Activated CD8-positive, alpha-beta memory T cell treated with anti-CD3 and anti-CD28 coated beads for 1 hour (primary cell): ENCODE measurements around the gene PEX10.

Source experiments
- DNase-seq, 2 donors: peaks; one replicate each; pipeline ENCODE4 v3.0.0-alpha.2; 2020; ENCODE audit warnings: low read depth in 1 of 2; ENCODE audit errors: extremely low read depth in 1 of 2

PEX10 gene

DNA sequence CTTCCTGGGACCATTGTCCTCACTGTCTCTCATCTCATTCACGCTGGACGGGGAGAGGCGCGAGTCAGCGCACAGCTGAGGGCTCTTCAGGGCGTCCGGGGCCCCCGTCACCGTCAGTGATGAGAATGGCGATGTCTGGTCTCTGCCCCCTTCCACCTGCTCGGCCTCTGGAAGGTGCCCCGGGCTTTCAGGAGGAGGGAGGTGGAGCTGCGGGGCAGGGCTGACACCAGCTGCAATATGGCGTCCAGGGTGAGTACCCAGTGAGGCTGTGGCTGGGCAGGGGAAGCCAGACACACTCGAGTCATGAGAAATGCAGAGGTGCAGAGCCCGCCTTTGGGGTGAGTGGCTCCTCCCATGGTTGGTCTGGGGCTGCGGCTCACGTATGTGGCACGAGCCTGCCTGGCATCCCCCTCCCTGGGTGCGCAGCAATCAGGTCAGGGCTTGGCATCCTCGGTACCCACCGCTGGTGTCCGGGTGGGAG, 36.1 kb downstream of the PEX10 start:
- no peak for DNase-seq

DNA sequence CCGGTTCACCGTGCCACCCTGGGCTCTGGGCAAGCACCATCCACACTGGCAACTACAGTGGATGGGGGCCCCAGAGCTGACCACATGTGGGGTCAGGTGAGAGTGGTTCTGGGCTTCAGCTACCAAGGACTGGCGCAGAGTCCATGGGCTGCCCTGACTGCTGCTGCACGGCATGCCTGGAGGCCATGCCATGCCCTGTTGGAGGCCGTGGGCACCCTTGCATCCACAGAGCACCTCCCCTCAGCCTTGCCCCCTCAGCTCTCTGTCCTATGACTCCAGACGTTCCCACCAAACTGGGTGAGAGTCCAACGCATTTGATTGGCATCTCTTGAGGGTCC, 36.5 kb downstream of the PEX10 start:
- no peak for DNase-seq

DNA sequence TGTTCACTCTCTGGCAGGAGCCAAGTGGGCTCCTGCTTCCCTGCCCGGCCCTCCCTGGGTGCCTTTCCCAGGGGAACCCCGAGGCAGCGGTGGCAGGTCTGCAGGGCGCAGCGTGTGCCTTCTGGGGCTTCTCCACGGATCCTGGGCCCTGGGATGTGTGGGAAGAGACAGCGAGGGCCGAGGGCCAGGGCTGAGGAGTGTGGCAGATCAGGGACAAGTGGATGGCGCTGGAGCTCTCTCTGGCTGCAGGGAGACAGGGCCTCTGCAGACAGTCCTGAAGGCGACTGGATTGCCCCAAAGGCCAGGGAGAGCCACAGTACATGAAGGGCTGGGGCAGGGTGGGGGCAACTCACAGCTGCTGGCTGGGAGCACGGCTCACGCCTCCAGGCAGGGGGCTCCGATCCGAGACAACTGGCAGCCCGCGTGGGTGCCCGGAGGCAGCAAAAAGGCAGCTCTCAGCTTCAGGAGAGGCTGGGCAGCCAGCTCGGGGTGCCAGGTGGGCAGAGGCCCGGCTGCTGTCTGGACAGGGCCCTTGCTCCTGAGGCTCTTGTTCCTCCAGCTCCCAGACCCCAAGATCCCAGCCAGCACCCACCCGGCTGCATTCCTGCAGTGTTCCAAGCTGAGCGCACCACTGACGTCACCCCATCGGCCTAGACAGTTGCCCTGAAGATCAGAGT, 37.0 kb downstream of the PEX10 start:
- no peak for DNase-seq

DNA sequence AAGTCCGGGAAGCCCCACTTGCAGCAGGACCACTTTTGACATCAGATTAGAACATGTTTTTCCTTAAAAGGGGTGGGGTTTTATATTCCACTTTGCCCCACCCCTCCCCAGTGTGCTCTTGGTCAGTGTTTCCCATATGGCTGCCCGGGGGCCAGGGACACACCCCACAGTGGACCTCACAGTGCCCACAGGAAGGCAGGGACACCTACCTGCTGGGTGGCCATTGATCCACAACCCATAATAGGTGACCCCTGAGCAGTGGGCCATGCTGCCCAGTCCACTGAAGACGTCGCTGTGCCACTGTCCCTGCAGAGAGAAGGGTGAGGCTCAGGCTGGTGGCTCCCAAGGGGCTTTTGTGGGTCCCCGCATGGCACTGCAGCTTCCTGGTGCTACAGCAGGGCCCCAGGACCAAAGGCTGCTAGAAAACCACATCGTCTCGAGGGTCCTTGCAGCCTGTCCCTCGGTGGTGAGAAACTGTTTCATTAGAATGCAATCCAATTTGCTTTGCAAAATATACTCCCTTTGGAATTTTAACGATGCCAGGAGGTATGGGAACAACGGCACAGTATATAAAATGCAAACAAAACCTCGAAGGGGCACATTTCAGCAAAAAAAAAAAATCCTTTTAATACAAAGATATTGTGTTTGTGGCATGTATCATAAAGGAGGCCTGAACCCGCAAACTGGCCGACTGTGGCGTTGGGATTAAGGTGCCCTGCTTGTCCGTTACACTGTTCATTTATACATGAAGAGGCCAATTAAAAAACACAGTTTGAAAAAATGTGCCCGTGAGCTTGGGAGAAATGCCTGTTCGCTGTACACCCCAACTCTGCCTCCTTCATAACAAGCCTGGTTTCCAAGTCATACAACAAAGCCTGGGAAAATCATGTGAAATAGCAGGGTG, 37.9 kb downstream of the PEX10 start:
- DNase-seq = no peak

DNA sequence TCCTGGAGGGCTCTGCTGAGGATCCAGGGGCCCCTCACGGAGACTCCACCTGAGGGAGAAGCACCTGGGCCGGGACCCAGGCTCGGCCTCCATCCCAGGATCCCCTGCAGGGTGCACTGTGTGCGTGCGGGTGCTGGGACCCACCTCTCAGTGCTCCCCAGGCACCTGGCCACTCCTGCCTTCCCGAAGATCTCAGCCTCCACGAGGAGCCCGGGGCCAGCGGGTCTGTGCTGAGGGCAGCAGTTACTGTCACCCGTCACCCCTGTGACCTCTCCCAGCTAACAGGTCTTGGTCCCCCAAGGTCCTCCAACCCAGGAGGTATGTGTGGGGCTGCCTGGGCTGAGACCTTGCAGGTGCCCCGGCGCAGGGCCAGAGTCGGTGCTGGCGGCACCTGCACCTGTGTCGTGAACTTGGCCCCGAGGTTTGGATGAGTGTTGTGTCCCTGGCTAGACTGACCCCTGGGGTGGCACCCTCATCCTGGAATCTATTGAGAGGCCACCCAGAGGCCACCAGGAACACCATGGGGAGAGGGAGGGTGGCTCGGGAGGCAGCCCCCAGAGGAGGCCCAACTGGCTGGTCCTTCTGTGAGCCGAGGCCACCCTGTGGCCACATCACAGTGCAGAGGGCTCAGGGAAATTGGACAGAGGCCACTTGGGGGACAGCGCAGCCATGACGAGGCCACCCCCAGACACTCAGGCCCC, 38.7 kb downstream of the PEX10 start:
- no peak for DNase-seq

DNA sequence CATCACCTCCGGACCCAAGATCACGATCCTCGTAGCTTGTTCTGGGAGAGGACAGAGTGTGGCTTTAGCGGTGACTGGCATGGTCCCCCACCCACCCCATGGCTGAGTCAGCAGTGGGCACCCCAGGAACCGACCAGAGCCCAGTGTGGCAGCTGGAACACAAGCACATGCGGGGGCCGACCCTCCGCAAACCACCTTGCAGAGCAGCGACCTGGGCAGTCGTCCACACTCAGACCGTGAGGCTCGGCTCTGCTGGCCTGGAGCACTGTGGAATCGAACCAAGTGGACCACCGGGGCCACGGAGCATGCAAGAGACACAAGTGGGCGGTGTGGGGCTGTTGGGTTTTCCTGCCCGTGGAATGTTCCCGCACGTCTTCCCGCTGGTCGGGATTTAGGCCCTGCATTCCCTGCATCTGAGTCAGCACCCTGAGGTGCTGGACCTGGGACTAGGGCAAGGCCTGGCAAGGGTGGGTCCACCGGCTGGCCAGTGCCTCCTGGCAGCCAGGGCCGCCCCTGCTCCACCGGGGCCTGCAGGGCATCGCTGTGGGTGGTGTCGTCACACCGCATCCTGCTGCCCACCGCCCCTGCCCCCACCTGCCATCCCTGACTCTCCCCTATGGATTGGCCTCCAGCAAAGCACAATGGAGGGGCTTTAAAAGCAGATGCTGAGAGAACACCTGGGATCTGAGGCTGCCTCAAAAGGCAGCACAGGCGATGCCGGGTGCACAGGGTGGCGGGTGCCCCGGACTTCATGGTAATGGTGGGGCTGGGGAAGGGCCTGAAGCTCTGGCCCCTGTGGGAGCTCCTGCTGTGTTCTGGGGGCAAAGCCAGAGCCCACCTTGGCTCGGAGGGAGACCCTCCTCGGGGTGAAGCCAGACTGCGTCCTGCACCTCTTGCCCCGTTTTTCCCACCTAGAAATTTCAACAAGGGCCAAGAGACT, 39.5 kb downstream of the PEX10 start:
- no peak for DNase-seq

DNA sequence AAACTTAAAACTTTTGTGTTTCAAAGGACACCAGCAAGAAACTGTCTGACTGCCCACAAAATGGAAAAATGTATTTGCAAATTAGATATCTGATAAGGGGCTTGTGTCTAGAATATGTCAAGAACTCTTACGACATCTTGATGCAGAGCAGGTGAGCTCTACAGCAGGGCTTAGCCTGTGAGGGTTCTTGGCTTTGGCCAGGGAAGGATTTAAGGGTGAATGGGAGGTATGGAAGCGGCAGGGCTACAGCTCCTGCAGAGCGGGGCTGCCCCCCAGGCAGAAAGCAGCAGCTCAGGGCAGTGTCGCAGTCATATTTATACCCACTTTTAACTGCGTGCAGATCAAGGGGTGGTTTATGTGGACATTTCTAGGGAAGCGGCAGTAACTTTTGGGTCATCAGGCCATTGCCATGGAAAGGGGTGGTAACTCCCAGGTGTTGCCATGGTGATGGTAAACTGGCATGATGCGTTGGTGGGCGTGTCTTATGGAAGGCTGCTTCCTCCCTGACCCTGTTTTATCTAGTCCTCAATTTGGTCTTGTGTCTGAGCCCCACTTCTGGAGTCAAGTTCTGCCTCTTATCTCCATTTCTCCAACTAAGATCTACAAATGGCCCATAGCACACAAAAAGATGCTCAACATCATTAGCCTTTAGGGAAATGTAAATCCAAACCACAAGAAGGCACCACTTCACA, 44.2 kb downstream of the PEX10 start:
- DNase-seq = no peak

DNA sequence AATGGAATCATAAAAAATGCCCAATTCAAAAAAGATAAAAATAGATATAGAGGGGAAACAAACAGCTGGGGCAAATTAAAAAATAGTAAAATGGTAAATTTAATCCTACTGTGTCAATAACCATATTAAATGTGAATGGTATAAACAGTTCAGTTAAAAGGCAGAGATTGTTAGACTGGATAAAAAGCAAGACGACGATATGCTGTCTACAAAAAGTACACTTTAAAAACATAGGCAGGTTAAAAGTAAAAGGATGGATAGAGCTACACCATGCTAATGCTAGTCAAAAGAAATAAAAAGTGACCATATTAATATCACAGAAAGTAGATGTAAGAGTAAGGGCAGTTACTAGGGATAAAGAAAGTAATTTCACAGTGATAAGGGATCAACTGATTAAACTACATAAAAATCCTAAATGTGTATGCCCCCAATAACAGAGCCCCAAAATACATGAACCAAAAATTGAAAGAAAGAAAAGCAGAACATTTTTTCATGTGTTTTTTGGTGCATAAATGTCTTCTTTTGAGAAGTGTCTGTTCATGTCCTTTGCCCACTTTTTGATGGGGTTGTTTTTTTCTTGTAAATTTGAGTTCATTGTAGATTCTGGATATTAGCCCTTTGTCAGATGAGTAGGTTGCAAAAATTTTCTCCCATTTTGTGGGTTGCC, 48.4 kb downstream of the PEX10 start:
- no peak for DNase-seq

DNA sequence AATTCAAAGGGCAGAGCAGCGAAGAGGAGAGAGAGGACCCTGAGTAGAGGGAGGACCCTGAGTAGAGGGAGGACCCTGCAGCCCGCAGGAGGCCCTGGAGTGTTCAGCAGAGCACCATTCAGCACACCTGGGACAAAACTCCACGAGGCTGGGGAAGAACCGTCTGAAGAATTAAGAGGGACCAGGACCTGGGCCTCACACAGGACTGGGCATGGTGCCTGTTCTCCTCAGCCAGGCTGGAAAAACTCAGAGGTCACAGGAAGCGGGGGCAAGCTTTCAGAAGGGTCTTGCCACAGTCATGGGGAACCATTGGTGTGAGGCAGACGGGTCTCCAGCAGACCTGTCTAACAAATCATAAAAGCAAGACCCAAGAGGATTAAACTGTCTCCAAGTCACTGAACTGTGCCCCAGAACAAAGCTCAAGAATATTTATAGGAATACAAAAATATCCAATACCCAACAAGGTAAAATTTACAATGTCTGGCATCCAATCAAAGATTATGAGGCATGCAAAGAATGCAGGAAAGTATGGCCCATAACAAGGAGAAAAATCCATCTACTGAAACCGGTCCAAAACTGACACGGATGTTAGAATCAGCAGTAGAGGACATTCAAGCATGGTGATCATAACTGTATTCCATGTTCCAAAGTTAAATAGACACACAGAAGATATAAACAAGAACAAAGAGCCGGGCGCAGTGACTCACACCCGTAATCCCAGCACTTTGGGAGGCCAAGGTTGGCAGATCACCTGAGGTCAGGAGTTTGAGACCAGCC, 51.6 kb downstream of the PEX10 start:
- no peak for DNase-seq

DNA sequence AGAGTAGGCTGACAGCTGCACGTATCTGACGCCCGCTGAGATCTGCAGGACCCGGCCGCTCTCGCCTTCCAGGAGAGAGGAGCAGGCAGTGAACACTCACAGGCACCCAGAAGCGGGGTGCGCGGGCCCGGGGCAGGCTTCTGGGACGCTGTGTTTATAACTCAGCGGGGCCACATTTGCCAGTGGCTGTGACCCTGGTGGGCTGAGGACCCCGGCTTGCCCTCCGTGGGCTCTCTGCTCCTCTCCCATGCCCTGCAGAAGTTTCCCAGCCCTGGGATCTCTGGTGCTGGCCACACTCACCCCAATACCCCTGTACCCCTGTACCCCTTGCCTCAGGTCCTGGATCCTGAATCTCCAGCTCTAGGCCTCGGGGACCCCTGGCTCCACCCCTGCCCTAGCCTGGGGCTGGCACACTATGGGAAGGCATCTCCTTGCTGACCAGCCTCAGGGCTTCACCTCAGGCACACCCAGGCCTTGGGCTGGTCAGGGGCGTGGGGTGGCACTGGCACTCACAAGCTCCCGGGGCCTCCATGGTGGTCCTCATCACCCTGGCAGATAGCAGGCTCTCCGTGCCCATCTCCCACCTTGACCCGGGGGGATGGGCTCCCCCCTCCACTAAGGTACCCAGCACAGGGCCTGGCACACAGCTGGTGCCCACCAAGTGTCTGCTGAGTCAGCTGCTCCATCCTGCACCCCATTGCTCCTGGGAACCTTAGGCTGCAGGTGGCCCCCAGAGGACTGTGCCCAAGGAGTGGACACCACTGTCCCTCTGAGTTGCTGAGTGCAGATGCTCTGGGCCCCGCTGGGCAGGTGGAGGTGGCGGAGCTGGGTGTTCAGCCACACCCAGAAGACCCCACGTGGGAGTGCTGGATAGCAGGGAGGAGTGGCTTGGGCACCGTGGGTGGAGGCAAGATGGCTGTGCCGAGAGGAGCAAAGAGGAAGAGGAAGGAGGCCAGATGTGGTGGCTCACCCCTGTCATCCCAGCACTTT, 53.4 kb downstream of the PEX10 start:
- no peak for DNase-seq

DNA sequence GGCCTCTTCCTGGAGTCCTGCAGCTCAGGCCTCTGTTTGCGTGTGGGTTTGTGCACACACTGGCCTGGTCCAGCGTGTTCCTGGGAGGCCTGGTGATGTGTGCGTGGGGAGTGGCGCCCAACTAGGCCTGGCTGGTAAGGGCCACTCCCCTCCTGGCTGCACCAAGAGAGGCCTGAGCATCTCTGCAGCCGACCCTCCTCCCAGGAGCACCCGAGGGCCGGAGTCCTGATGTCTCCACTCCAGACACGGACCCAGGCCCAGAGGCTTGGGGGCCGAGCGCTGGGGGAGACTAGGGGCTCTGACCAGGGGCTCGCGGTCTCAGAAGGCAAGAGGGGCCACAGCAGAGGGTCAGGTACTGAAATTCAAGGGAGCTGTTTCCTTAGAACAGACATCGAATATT, 54.3 kb downstream of the PEX10 start:
- no peak for DNase-seq

DNA sequence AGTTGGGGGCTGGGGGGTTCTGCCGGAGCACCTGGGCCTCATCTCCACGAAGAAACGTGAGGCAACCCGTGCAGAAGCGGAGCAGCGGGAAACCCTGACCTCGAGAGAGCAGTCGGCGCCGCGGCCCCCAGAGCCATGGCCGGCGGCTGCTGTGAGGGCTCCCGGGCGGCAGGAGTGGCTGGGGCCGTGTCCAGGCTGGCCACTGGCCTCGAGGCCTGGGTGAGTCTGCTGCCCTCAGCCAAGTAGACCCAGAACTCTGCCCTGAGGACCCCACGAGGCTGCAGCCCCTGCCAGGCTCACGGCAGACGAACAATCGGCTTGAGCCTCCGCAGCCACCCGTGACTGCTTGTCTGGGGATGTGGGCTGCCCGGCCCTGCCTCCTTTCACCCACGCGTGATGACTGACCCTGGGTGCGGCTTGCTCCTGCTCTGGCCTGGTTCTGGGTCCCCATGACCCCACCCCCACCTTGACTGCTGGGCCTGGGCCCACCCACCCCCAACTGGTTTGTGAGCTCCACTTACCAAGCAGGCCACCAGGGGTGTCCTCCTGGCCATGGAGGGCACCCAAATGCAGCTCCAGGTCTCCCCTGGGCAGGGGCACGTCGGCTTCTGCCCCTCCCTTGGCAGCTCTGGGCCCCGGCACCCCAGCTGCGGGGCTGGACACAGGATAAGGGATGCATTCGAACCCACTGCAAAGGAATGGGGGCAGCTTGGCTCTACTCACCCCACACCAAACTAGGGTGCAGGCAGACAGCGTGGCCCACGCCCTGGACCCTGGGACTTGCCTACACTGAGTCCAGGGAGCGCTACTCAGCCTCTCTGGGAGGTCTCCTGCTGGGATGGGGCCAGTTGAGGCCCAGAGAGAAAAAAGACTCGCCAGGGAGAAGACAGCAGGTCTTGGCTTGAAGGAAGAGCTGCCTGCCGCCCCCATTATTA, 55.2 kb downstream of the PEX10 start:
- DNase-seq = no peak

DNA sequence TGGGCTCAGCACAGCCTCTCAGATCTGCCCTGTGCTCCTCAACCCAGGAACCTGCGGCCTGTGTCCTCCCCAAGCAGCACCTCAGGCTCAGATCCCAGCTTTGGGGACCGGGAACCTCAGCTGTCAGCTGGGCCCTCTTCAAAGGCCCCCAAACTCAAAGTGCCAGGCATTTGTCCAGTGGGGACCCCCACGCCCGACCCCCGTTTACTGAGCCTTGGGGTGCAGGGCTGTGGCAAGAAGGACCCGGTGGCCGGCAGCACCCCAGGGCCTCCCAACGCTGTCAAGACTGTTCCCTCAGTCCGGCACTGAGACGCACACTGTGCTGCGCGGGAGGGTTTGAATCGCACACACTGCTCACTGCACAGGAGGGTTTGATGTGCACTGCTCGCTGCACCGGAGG, 56.0 kb downstream of the PEX10 start:
- no peak for DNase-seq

DNA sequence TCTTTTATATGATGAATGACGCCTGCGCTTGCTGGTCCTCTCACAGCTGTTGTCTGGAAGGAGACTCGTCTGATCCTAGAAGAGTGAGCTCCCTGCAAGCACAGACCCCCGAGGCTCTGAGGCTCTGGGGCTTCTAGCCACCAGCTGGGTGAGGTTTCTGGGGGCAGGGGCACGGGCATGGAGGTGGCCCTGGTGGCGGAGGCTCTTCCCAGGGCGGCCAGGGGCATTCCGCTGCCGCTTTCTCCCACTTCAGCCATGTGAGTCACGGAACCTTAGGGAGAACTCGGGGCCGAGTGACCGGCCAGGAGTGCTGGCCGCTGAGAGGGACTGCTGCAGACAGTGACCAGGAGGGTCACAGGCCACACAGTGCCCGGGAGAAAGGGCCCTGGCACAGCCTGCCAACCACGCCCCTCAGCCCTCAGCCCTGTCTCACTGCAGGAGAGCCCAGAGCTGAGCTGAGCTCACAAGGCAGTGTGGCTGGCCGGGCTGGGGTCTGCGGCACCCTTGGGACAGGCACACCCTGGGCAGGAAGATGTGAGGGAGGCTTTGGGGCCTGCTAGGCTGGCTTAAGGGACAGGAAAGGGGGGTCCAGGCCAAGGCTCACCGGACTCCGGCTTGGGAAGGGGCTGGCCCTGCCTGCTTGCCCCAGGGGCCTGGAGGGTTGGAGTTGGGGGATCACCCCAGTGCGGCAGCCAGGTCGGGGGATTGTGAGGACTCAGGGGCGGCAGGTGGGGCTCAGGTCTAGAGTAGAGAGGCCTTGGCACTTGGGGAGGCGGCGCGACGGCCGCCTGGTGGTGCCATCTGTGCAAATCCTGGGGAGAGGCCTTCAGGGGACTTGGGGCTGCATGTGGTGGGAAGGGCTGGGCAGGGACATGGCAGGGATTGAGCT, 56.7 kb downstream of the PEX10 start:
- DNase-seq = no peak
